GM23338 (cell line): Measurements from ENCODE around the gene STEAP3. TPM values are rescaled to one million over a fixed set of nuclear protein-coding genes. Genes with fewer than 3 reads are reported as not detected.

Source experiments
- ATAC-seq: fragments of 200-7000 bp; cut with Tn5 transposase; 3 replicates; pipeline ENCODE4 v1.9.1; 2020
- DNase-seq: peaks from one replicate; pipeline ENCODE4 v3.0.0-alpha.2; 2015; ENCODE audit warnings: low spot score
- H2AFZ ChIP-seq: fragments of 200-600 bp; sonication (generic); 2 replicates; pipeline ENCODE4 v1.8.0; 2016; ENCODE audit warnings: antibody characterized with exemption, mild to moderate bottlenecking, moderate library complexity
- H3F3A ChIP-seq: fragments of 200-600 bp; sonication (generic); replicated peaks from 2 replicates; pipeline ENCODE4 v1.8.0; 2017; ENCODE audit warnings: antibody characterized with exemption, mixed run types, low read depth
- H3K27ac ChIP-seq: fragments of 200-600 bp; sonication (generic); 2 replicates; pipeline ENCODE4 v1.6.1; 2016; ENCODE audit warnings: low read depth
- H3K27me3 ChIP-seq: fragments of 200-600 bp; sonication (generic); 2 replicates; pipeline ENCODE4 v1.8.0; 2016; ENCODE audit warnings: mild to moderate bottlenecking, mixed run types, moderate library complexity; ENCODE audit not compliant: insufficient read depth
- H3K36me3 ChIP-seq: fragments of 200-600 bp; sonication (generic); 2 replicates; pipeline ENCODE4 v1.8.0; 2016; ENCODE audit warnings: mild to moderate bottlenecking; ENCODE audit not compliant: insufficient read depth
- H3K4me1 ChIP-seq: fragments of 200-600 bp; sonication (generic); 2 replicates; pipeline ENCODE4 v1.8.0; 2016; ENCODE audit warnings: mild to moderate bottlenecking, moderate library complexity; ENCODE audit not compliant: insufficient read depth
- H3K4me2 ChIP-seq: fragments of 200-600 bp; sonication (generic); 2 replicates; pipeline ENCODE4 v1.7.1; 2017; ENCODE audit warnings: mixed run types
- H3K4me3 ChIP-seq: fragments of 200-600 bp; sonication (generic); 2 replicates; pipeline ENCODE4 v1.6.1; 2016; ENCODE audit warnings: mixed run types
- H3K79me2 ChIP-seq: fragments of 200-600 bp; sonication (generic); replicated peaks from 2 replicates; pipeline ENCODE4 v1.8.0; 2017; ENCODE audit warnings: mild to moderate bottlenecking; ENCODE audit not compliant: insufficient read depth
- H3K9me2 ChIP-seq: fragments of 200-600 bp; sonication (generic); 2 replicates; pipeline ENCODE4 v1.8.0; 2017; ENCODE audit not compliant: insufficient read depth
- H4K20me1 ChIP-seq: fragments of 200-600 bp; sonication (generic); replicated peaks from 2 replicates; pipeline ENCODE4 v1.8.0; 2017; ENCODE audit warnings: mild to moderate bottlenecking; ENCODE audit not compliant: insufficient read depth
- H3K27ac Mint-ChIP-seq: 2 replicates; pipeline ENCODE4 v1.8.0; 2020; ENCODE audit warnings: inconsistent platforms, mild to moderate bottlenecking, moderate library complexity, mixed read lengths
- H3K27me3 Mint-ChIP-seq: 3 replicates; pipeline ENCODE4 v1.8.0; 2022; ENCODE audit warnings: low read depth, mild to moderate bottlenecking, moderate library complexity, mixed read lengths, inconsistent platforms; ENCODE audit not compliant: insufficient read depth, poor library complexity
- H3K36me3 Mint-ChIP-seq: 3 replicates; pipeline ENCODE4 v1.8.0; 2021; ENCODE audit warnings: low read depth, mild to moderate bottlenecking, inconsistent platforms, moderate library complexity, mixed read lengths
- H3K4me1 Mint-ChIP-seq: 3 replicates; pipeline ENCODE4 v1.8.0; 2020; ENCODE audit warnings: mild to moderate bottlenecking, inconsistent platforms, mixed read lengths
- H3K4me3 Mint-ChIP-seq: 3 replicates; pipeline ENCODE4 v1.8.0; 2021; ENCODE audit warnings: moderate library complexity, mild to moderate bottlenecking, inconsistent platforms, mixed read lengths
- H3K9me3 Mint-ChIP-seq: 3 replicates; pipeline ENCODE4 v1.8.0; 2020; ENCODE audit warnings: moderate library complexity, mild to moderate bottlenecking, inconsistent platforms, mixed read lengths
- CREB1 ChIP-seq: fragments of 250-450 bp; sonication (Bioruptor Pico); IDR thresholded peaks from 2 replicates; pipeline ENCODE4 v1.5.0; 2020; ENCODE audit warnings: low read depth, mild to moderate bottlenecking, moderate library complexity
- CTCF ChIP-seq, 2 experiments: fragments of 200-600 bp in 1 of 2; sonication (generic) in 1 of 2; conservative IDR thresholded peaks; 2 replicates each; pipeline versions ENCODE4 v1.5.1 to v1.6.1; 2016 to 2017; ENCODE audit warnings: antibody characterized with exemption in 2 of 2, low read depth in 2 of 2, mild to moderate bottlenecking in 2 of 2, moderate library complexity in 1 of 2
- ETS1 ChIP-seq: IDR thresholded peaks from 2 replicates; pipeline ENCODE4 v1.6.1; 2016; ENCODE audit warnings: antibody characterized with exemption
- EZH2 ChIP-seq: fragments of 200-600 bp; sonication (generic); IDR thresholded peaks from one replicate; pipeline ENCODE4 v1.8.0; 2017; ENCODE audit warnings: antibody characterized with exemption, mild to moderate bottlenecking, low read depth; ENCODE audit not compliant: unreplicated experiment
- EZH2phosphoT487 ChIP-seq: fragments of 200-600 bp; sonication (generic); IDR thresholded peaks from one replicate; pipeline ENCODE4 v1.8.1; 2018; ENCODE audit warnings: antibody characterized with exemption; ENCODE audit not compliant: unreplicated experiment
- JUNB ChIP-seq: IDR thresholded peaks from one replicate; pipeline ENCODE4 v1.6.1; 2016; ENCODE audit warnings: antibody characterized with exemption; ENCODE audit not compliant: unreplicated experiment
- NANOG ChIP-seq: IDR thresholded peaks from 2 replicates; pipeline ENCODE4 v1.6.1; 2016; ENCODE audit warnings: antibody characterized with exemption, borderline replicate concordance
- POLR2AphosphoS5 ChIP-seq: IDR thresholded peaks from 2 replicates; pipeline ENCODE4 v1.6.1; 2016; ENCODE audit warnings: antibody characterized with exemption, low read depth
- REST ChIP-seq: IDR thresholded peaks from one replicate; pipeline ENCODE4 v1.6.1; 2018; ENCODE audit warnings: antibody characterized with exemption; ENCODE audit not compliant: unreplicated experiment
- STAT1 ChIP-seq: IDR thresholded peaks from one replicate; pipeline ENCODE4 v1.6.1; 2016; ENCODE audit warnings: antibody characterized with exemption; ENCODE audit not compliant: unreplicated experiment
- ZNF331 ChIP-seq: fragments of 250-450 bp; sonication (Bioruptor Pico); IDR thresholded peaks from 2 replicates; pipeline ENCODE4 v1.5.0; 2020; ENCODE audit warnings: low read depth, mild to moderate bottlenecking, moderate library complexity
- ZNF462 ChIP-seq: fragments of 250-450 bp; sonication (Bioruptor Pico); IDR thresholded peaks from 2 replicates; pipeline ENCODE4 v1.5.0; 2020; ENCODE audit warnings: mild to moderate bottlenecking, moderate library complexity
- polyA plus RNA-seq: library from polyadenylated mRNA; unstranded; fragments of >200 nt; fragmentation: Nextera tagmentation; extraction: Ambion mirVana; gene quantifications from 2 replicates; pipeline ENCODE4 v1.2.1, GENCODE V29; 2016
- total RNA-seq: library from RNA; depleted of rRNA; stranded (reverse); fragments of >200 nt; shearing (Covaris generic); gene quantifications from 2 replicates; pipeline ENCODE4 v1.2.3, GENCODE V29; 2014

STEAP3 gene
- total and polyA plus RNA-seq, 2 experiments from 2014 or later = 8.6 to 27.3 TPM

GRCh38 chr2:119198240-119198840 lies 25.3 kb upstream of the STEAP3 start:
- H3K4me1 ChIP-seq = peaks cover 17% of the 10 kb centered on the region
- H3K4me1 Mint-ChIP-seq = peaks cover 35% of the 10 kb centered on the region
- no peak overlapping the region for H3K27ac Mint-ChIP-seq
- no peaks in the 10 kb centered on the region for H3K9me3 Mint-ChIP-seq
- H3K27ac ChIP-seq = no peak overlapping the region
- H3K27me3 ChIP-seq = no peaks in the 10 kb centered on the region
- H4K20me1 ChIP-seq = no peaks in the 10 kb centered on the region
- H3F3A ChIP-seq = no peaks in the 10 kb centered on the region
- no peak overlapping the region for H3K4me3 ChIP-seq
- H3K79me2 ChIP-seq = no peaks in the 10 kb centered on the region
- no peaks in the 10 kb centered on the region for H3K9me2 ChIP-seq
- H3K36me3 ChIP-seq = no peaks in the 10 kb centered on the region
- H3K4me3 Mint-ChIP-seq = no peak overlapping the region
- DNase-seq (no peak), ATAC-seq (no peak)
- H2AFZ ChIP-seq = 0 out of 2 replicates have a peak overlapping the region, but pooled peaks have one; percentile 28
- TF ChIP-seq ZNF462 (CRISPR knock-in tag) (no peak), CREB1 (CRISPR knock-in tag) (no peak), ZNF331 (CRISPR knock-in tag) (no peak), CTCF (conservative IDR thresholded peaks at IDR 0.05; ENCODE audit: low read depth in 2 of 2) (no peak), JUNB (no peak), POLR2AphosphoS5 (no peak), ETS1 (no peak), NANOG (no peak), STAT1 (no peak), EZH2phosphoT487 (no peak), EZH2 (no peak), REST (no peak)
- H3K36me3 Mint-ChIP-seq = no peaks in the 10 kb centered on the region
- H3K27me3 Mint-ChIP-seq = peaks cover 13% of the 10 kb centered on the region
- no peak overlapping the region for H3K4me2 ChIP-seq
